ENCODE results near the gene TMEM92. TPM values are rescaled to one million over a fixed set of nuclear protein-coding genes. Genes with fewer than 3 reads are reported as not detected.

The TMEM92 gene
- total RNA-seq, 2 experiments from 2014 or later, result not detected

GRCh38 chr17:50257676-50258224 is 16.5 kb upstream of the TMEM92 start:
- no peak overlapping the region for H3K27ac Mint-ChIP-seq
- intact Hi-C loops (cut with micrococcal nuclease), result no loop called here
- H3K4me1 Mint-ChIP-seq (ENCODE audit: low read depth), result no peaks in the 10 kb centered on the region
- ATAC-seq (no peak), DNase-seq (no peak)
- no peaks in the 10 kb centered on the region for H3K9me3 Mint-ChIP-seq
- TF ChIP-seq CTCF (IDR thresholded peaks at IDR 0.05), result no peak
- no peaks in the 10 kb centered on the region for H3K27me3 Mint-ChIP-seq
- no peak overlapping the region for H3K4me3 Mint-ChIP-seq
- ChIA-PET POLR2A (interaction anchor here (1.4 kb wide), 1 partner anchor 13 kb away, joined by 3 read pairs; no protein-coding TSS in a partner anchor), CTCF (no interaction called here)
- H3K36me3 Mint-ChIP-seq (ENCODE audit: low read depth), result no peaks in the 10 kb centered on the region

DNA sequence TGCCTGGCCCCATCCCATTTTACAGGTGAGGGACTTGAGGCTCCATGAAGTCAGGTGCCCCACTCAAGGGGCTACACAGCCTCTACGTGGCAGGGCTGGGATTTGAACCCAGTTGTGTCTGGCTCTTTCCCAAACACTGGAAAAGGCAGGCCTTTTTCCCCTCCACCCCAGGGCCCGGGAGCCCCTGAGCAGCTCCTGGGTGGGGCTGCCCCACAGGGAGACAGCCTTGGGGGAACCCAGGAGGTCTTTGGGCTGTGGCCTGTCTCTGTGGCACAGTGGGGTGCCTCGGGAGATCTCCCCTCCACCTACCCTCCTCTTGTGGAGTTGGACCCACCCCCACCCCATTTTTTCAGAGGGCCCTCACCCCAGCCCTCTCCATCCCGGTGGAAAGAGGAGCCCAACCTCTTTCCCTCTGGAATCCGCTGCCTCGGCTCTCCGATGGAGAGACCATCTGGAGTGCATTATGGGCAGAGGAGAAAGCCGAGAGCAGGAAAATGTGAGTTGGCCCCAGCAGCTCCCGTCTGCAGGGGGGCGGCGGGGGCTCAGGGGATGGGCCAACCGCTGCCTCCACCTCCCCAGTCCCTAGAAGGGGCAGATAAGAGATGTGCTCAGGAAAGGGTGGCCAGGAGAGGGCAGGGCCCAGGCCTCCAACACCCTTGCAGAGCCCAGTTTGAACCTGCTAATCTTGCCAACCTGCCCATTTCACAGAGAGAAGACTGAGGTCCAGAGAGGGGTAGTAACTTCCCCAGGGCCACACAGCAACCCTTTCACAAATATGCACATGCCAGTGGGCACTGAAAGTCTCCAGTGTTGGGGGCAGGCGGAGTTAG is 15.4 kb upstream of the TMEM92 start:
- intact Hi-C loops (cut with micrococcal nuclease), result no loop called here
- CTCF ChIA-PET, result no interaction called here
- H3K4me1 Mint-ChIP-seq (ENCODE audit: low read depth), result no peaks in the 10 kb centered on the region
- no peaks in the 10 kb centered on the region for H3K9me3 Mint-ChIP-seq
- no peak for ATAC-seq
- DNase-seq, result no peak
- no peaks in the 10 kb centered on the region for H3K36me3 Mint-ChIP-seq (ENCODE audit: low read depth)
- H3K27me3 Mint-ChIP-seq, result no peaks in the 10 kb centered on the region
- H3K4me3 Mint-ChIP-seq, result no peak overlapping the region
- POLR2A ChIA-PET, result no interaction called here
- TF ChIP-seq CTCF (IDR thresholded peaks at IDR 0.05), result no peak
- no peak overlapping the region for H3K27ac Mint-ChIP-seq

DNA sequence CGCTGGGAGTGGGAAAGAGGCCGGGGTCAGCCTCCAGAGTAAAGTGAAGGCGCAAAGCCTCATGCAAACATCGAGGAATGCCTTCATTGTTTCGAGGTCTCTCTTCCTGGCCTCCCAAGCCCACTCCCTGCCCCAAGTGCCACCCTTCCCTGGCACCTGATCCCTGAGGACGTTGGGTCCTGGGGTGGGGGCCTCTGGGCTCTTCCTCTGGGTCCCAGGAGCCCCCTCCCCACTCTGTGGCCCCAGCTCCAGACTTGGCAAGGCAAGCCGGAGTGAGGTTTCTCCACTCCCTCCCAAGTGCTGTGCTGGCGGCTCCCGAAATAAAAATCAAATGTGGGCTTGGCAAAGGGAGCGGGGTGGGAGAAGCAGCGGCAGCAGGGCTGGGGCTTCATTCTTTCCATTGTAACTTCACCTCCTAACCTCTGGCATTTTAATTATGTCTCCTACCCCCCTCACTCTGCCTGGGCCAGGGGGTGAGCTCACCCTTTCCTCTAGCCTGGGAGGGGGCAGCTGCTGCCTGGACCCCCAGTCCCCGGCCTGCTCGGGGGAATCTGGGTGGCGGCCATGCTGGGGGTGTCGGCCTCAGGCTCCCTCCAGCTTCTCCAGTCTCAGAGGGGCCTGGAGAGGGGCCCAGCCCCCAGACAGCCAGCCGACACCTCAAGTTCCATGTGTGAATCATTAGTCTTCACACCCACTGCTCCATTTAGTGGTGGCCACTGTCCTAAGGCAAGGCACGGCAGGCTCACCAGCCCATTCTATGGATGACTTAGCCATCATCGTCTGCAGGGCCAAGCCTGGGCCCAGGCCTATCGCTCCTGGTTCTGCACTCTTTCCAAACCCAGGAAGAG is 14.6 kb upstream of the TMEM92 start:
- H3K4me1 Mint-ChIP-seq (ENCODE audit: low read depth), result no peaks in the 10 kb centered on the region
- intact Hi-C loops (cut with micrococcal nuclease), result no loop called here
- no peaks in the 10 kb centered on the region for H3K27me3 Mint-ChIP-seq
- TF ChIP-seq CTCF (IDR thresholded peaks at IDR 0.05), result no peak
- DNase-seq, result no peak
- no peak overlapping the region for H3K27ac Mint-ChIP-seq
- H3K9me3 Mint-ChIP-seq, result no peaks in the 10 kb centered on the region
- CTCF ChIA-PET, result no interaction called here
- no peak overlapping the region for H3K4me3 Mint-ChIP-seq
- POLR2A ChIA-PET, result no interaction called here
- ATAC-seq, result no peak
- no peaks in the 10 kb centered on the region for H3K36me3 Mint-ChIP-seq (ENCODE audit: low read depth)

- Mint-ChIP-seq H3K9me3 (no peaks in the 10 kb centered on the region), H3K4me1 (ENCODE audit: low read depth) (no peaks in the 10 kb centered on the region), H3K4me3 (no peak overlapping the region), H3K27ac (no peak overlapping the region), H3K27me3 (no peaks in the 10 kb centered on the region), H3K36me3 (ENCODE audit: low read depth) (no peaks in the 10 kb centered on the region)
- ATAC-seq (no peak), DNase-seq (no peak)
- POLR2A ChIA-PET, result no interaction called here
- CTCF ChIA-PET, result no interaction called here
- intact Hi-C loops (cut with micrococcal nuclease), result no loop called here
- no peak for TF ChIP-seq CTCF (IDR thresholded peaks at IDR 0.05)
Measured at GRCh38 chr17:50260501-50260911, 13.8 kb upstream of the TMEM92 start.

Measured in activated CD8-positive, alpha-beta T cell treated with anti-CD3 and anti-CD28 coated beads for 36 hours (primary cell).